GM20000 (cell line): ENCODE results near the gene POU2AF3.

Experiments used
- DNase-seq: peaks from one replicate; pipeline ENCODE4 v3.0.0; 2012; ENCODE audit warnings: low spot score
- CTCF ChIP-seq: IDR thresholded peaks from 2 replicates; pipeline ENCODE4 v1.5.1; 2012; ENCODE audit warnings: mild to moderate bottlenecking, control low read depth; ENCODE audit errors: extremely low read depth, missing control alignments

Gene POU2AF3, protein sequence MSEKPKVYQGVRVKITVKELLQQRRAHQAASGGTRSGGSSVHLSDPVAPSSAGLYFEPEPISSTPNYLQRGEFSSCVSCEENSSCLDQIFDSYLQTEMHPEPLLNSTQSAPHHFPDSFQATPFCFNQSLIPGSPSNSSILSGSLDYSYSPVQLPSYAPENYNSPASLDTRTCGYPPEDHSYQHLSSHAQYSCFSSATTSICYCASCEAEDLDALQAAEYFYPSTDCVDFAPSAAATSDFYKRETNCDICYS

DNA sequence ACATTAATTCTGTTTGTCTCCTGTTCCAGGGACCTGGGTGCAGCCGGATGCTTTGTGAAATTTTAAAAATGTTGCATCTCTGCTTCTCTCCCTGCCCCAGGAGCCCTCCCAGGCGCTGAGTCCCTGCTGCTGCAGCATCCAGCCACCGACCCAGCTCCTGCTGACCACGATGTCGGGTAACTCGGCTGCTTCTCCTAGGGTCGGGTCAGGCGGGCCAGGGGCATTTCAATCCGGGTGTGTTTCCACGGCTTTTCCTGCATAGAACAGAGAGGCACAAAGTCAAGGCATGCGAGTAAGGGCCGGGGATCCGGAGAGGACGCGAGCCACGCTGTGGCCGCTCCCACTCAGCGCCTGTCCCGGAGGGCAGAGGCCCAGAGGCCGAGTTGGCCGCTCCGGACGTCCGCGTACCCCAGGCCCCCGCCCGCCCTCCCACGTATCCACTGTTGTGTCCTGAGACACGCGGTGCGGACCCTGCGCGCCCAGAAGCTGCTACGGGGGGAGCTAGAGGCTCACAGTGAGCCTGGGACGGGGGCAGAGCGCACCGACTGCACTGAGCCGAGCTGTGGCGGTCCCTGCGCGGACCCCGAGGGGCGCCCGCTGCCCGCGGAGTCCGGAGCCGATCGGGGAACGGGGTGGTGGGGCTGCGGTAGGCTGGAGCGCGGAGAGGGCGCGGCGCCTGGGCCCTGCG, at the start of gene POU2AF3:
Gene POU2AF3 (plus strand): TSS at position 134 of the 688 bp plus-strand sequence. CDS start 36 bp downstream, at position 170.
- no peak for TF ChIP-seq CTCF

DNA sequence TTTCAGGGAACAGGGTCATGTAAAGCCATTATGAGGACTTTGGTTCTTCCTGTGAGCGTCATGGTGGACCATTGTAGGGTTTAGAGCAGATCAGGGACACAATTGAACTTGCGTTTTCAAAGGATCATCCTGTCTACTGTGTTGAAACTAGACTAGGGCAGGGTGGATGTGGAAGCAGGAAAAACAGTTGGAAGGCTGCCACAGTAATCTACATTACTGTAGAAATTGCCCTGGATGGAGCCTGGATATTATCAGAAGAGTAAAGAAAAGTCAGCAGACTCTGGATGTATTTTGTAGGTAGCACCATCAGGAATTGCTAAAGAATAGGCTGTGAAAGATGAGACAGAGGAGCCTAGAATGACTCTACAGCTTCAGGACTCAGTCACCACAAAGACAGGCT, 47.4 kb upstream of the POU2AF3 start:
- DNase-seq: no peak
- TF ChIP-seq CTCF: no peak

More for the DNA sequence above, at the start of gene POU2AF3:
- no peak for DNase-seq

GRCh38 chr11:111253131-111253530, 45.2 kb upstream of the POU2AF3 start:
- TF ChIP-seq CTCF: no peak
- no peak for DNase-seq

DNA sequence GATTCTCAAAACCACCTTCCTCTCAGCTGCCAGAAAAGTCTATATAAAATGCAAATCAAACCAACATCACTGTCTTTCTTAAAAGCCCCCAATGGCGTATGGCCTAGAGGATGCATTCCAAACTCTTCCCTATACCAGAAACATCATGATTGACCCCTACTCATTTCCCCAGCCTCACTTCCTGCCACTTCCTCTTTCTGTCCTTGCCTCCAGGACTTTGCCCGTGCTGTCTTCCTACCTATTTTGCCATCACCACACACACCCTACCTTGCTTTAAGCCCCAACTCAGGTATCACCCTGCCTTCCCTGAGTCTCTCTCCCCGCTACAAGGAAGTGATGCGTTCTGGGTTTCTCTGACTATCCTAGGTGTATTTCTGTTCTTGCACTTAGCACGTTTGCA, 44.7 kb upstream of the POU2AF3 start:
- DNase-seq: no peak
- no peak for TF ChIP-seq CTCF

DNA sequence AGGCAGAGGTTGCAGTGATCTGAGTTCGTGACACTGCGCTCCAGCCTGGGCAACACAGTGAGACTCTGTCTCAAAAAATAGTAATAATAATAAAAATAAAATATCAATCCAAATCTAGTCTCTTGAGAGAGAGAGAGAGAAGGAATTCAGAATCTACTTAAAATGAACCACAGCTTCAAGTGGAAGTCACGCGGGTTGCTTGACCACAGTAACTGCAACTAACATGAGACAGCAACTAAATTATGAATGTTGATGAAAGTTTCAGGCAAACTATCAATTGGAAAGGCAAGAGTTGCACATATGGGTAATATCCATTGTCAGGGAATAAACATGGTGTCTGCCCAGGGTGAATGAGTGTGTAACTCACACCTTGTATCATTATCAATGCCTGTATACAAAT, 40.3 kb upstream of the POU2AF3 start:
- TF ChIP-seq CTCF: no peak
- DNase-seq: no peak

- no peak for TF ChIP-seq CTCF
- no peak for DNase-seq
These were observed 38.5 kb upstream of the POU2AF3 start for GRCh38 chr11:111259896-111260295.

DNA sequence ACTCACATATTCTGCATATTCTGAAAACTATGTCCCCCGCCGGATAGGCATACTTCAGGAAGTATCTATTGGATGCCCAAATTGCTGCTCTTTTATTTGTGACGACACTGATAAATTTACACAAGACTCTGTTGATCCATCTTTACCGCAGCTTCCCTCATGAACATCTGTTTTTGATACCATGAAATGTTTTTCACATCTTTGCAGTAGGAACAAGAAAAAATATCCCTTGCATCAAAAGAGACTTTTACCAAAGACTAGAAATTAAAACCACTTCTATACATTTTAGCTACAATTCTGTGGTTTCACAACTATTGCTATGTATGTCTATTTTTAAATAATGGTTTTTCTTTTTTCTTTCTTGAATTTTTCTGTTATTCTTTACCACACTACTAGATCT, 37.5 kb upstream of the POU2AF3 start:
- DNase-seq: no peak
- TF ChIP-seq CTCF: no peak
